ENCODE results near the gene LSM12. TPM values are rescaled to one million over a fixed set of nuclear protein-coding genes. Genes with fewer than 3 reads are reported as not detected.

Gene LSM12
- total RNA-seq, 4 donors from 2014 or later = 27.8 to 44.6 (median 33.3) TPM

DNA sequence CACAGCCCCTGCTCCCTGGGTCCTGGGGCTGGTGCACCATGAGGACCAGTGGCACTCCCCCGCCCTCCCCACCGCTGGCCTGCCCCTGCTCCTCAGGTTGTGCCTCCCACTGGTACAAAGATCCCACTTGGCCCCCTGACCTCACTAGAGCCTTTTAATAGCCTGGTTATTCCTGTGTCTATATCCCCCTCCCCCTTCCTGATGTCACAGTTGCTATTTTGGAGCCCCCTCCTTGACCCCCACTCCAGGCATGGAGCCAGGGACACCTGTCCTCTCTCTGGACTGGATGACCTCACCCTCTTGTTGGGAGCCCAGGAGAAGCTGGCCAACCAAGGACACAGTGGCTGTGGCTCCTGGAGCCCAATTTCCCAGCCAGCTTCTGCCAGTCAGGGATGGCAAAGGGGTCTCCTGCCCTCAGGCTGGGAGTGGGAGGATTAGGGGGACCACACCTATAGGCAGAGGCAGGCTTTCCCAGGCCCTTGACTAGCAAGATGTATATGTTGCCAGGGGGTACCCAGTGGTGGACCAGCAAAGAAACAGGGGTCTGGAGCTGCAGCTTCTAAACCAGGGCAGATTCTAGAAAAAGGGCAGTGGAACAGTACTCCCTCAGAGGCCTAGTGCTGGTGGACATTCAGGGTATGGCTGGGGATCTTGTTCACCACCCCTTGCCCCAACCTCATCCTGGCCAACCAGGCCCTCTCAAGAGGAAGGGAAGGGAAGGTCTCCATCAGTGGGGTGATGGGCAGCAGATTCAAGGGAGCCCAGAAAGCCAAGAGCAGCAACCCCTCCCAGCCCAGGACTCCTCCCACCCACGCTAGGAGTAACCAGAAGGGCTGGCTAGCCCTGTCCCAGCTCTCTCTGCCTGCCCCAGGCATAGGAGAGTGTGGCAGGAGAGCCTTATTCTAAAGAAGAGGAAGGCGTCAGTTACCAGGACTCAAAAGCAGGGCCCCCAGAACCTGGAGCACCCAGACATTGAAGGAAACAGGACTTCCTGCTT is 46.1 kb upstream of the LSM12 start:
- DNase-seq (ENCODE audit: low spot score in 2 of 2) = peak in 1 of 2 donors; percentile 66
- 45% methylated on average over 3 of the region's 4 CpGs for WGBS
- no peaks in the 10 kb centered on the region for H3K27me3 ChIP-seq
- H3K27ac ChIP-seq = peak overlapping the region; percentile 40
- no peaks in the 10 kb centered on the region for H3K9me3 ChIP-seq
- TF ChIP-seq, protein P1, sequence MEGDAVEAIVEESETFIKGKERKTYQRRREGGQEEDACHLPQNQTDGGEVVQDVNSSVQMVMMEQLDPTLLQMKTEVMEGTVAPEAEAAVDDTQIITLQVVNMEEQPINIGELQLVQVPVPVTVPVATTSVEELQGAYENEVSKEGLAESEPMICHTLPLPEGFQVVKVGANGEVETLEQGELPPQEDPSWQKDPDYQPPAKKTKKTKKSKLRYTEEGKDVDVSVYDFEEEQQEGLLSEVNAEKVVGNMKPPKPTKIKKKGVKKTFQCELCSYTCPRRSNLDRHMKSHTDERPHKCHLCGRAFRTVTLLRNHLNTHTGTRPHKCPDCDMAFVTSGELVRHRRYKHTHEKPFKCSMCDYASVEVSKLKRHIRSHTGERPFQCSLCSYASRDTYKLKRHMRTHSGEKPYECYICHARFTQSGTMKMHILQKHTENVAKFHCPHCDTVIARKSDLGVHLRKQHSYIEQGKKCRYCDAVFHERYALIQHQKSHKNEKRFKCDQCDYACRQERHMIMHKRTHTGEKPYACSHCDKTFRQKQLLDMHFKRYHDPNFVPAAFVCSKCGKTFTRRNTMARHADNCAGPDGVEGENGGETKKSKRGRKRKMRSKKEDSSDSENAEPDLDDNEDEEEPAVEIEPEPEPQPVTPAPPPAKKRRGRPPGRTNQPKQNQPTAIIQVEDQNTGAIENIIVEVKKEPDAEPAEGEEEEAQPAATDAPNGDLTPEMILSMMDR (IDR thresholded peaks at IDR 0.05) = no peak
- TF ChIP-seq EP300 (IDR thresholded peaks at IDR 0.05) (no peak), POLR2A (IDR thresholded peaks at IDR 0.05) (no peak), POLR2AphosphoS5 (IDR thresholded peaks at IDR 0.05) (no peak)
- H3K4me3 ChIP-seq = no peak overlapping the region
- H3K4me1 ChIP-seq = peaks cover 90% of the 10 kb centered on the region
- H3K36me3 ChIP-seq = peaks cover 34% of the 10 kb centered on the region

DNA sequence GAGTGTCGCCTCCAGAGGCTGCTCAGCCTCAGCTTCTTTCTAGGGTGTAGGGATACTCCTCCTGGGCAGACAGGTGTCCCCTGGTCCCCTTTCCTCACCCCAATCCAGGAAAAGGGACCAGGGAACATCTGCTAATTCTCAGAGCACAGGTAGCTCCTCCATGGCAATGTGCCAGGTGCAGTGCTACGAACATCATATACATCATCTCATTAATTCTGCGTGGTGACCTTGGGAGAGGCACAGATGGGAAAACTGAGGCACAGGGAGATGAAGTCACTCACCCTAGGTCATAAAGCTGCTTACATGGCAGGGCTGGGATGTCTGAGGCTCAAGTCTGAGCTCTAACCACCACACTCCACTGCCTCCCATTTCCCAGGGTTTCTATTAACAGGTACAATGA is 45.3 kb upstream of the LSM12 start:
- no peak overlapping the region for H3K4me3 ChIP-seq
- 34% methylated on average over 2 of the region's 3 CpGs for WGBS
- peaks cover 27% of the 10 kb centered on the region for H3K36me3 ChIP-seq
- TF ChIP-seq POLR2A (IDR thresholded peaks at IDR 0.05) (no peak), EP300 (IDR thresholded peaks at IDR 0.05) (no peak), POLR2AphosphoS5 (IDR thresholded peaks at IDR 0.05) (no peak)
- TF ChIP-seq, protein P1 (IDR thresholded peaks at IDR 0.05) = no peak
- no peak for DNase-seq (ENCODE audit: low spot score in 2 of 2)
- H3K4me1 ChIP-seq = peaks cover 94% of the 10 kb centered on the region
- H3K27me3 ChIP-seq = no peaks in the 10 kb centered on the region
- no peaks in the 10 kb centered on the region for H3K9me3 ChIP-seq
- peak overlapping the region; percentile 82 for H3K27ac ChIP-seq

DNA sequence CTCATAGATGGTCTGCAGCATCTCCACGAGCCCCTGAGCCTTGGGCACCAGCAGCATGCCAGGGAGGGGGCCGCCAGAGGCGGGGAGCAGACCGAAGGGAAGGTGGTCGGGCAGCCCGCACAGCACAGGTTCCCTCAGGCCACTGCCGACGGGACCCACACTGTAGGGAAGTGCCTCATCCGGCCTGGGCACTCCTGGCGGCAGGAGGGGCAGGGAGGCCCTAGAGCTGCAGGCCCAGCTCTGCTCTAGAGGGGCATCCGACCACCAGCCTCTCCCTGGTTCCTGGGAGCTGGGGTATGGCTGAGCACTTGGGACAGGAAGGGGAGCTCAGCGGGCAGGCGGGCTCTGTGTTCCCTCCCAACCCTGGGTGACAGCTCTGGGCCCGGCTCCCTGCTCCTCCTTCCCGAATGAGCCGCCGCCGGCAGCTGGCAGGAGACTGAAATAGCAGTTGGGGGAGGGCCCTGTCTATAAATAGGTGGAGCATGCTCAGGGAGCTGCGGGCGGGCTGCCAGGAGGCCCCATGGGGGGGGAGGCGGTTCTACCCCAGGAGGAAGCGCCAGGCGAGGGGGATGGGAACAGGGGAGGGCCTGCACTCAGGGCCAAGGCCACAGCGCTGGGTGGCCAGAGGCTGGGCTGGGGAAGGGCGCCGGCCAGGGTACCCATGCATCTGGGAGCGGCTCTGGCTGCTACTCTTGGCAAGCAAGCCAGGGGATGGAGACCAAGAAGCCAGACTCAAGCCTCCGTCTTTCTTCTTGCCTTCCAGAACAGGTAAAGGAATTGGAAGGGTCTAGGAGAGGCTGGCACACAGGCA is 44.6 kb upstream of the LSM12 start:
- H3K9me3 ChIP-seq = no peaks in the 10 kb centered on the region
- peak overlapping the region; percentile 44 for H3K4me3 ChIP-seq
- WGBS = 2% methylated on average over 20 of the region's 28 CpGs
- peaks cover 21% of the 10 kb centered on the region for H3K36me3 ChIP-seq
- H3K27ac ChIP-seq = peak overlapping the region; percentile 82
- H3K4me1 ChIP-seq = peaks cover 99% of the 10 kb centered on the region
- no peak for TF ChIP-seq POLR2A (IDR thresholded peaks at IDR 0.05)
- TF ChIP-seq POLR2AphosphoS5 (IDR thresholded peaks at IDR 0.05) = peak in 1 of 3 donors; percentile 30
- TF ChIP-seq EP300 (IDR thresholded peaks at IDR 0.05) = no peak
- TF ChIP-seq, protein P1 (IDR thresholded peaks at IDR 0.05) = no peak
- DNase-seq (ENCODE audit: low spot score in 2 of 2) = peak; percentile 96
- H3K27me3 ChIP-seq = no peaks in the 10 kb centered on the region

DNA sequence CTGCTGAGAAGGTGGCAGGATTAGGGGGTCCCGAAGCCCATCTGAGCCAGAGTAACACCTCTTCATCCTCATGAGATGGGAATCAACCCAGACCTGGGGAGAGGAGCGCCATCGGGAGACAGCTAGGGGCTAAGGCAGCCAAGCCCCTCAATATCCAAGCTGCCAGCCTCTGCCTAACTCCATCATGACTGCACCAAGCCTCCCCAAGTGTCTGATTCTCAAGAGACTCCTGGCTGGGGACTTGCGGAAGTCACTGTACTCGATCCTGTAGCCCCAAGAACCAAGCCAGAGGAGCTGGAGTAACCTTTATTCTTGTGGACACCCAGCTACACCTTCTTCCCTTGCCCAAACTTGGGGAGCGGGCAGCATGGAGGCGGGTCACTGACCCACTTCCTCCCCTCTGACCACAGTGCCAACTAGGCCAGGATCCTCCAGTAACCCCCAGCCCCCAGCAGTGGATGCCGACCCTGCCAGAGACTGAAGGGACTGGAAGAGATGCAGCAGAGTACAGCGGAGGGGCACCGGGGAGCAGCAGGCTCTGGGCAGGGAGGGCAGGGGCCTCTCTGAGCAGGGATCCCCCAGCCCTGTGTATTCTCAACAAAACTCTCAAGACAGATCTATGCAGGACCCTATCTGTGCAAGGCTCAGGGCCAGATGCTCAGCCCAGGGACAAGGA is 43.7 kb upstream of the LSM12 start:
- Histone ChIP-seq H3K27ac (peak overlapping the region; percentile 82), H3K4me1 (peaks cover 98% of the 10 kb centered on the region), H3K36me3 (peaks cover 14% of the 10 kb centered on the region), H3K9me3 (no peaks in the 10 kb centered on the region), H3K27me3 (no peaks in the 10 kb centered on the region), H3K4me3 (peak overlapping the region; percentile 44)
- TF ChIP-seq, protein P1 (IDR thresholded peaks at IDR 0.05) = no peak
- TF ChIP-seq EP300 (IDR thresholded peaks at IDR 0.05) = no peak
- no peak for TF ChIP-seq POLR2AphosphoS5 (IDR thresholded peaks at IDR 0.05)
- no peak for TF ChIP-seq POLR2A (IDR thresholded peaks at IDR 0.05)
- 34% methylated on average over 9 of the region's 10 CpGs for WGBS
- DNase-seq (ENCODE audit: low spot score in 2 of 2) = peak in 1 of 2 donors; percentile 65

Data from suprapubic skin (tissue), 4 donors.